Right cardiac atrium (tissue), 5 donors: ENCODE measurements around the gene ZBTB3. TPM values are rescaled to one million over a fixed set of nuclear protein-coding genes. Genes with fewer than 3 reads are reported as not detected.
A peak's percentile ranks its signal among the peaks of the same experiment; 100 is the strongest.

Experiments
- ATAC-seq, 2 donors: fragments of 200-7000 bp; cut with Tn5 transposase; one replicate each; pipeline versions ENCODE4 v1.8.0 to v1.9.1; 2020; ENCODE audit warnings: moderate library complexity in 2 of 2, mild to moderate bottlenecking in 1 of 2
- DNase-seq, 3 donors: peaks; one replicate each; pipeline ENCODE4 v3.0.0-alpha.2; 2020
- H3K27ac ChIP-seq: one replicate; pipeline ENCODE4 v1.5.1; 2013; ENCODE audit warnings: mild to moderate bottlenecking, low read length, control low read depth, moderate library complexity
- H3K27me3 ChIP-seq: one replicate; pipeline ENCODE4 v1.6.1; 2013; ENCODE audit not compliant: control insufficient read depth, insufficient read depth
- H3K4me1 ChIP-seq: one replicate; pipeline ENCODE4 v1.6.1; 2013; ENCODE audit warnings: low read length; ENCODE audit not compliant: control insufficient read depth, insufficient read depth
- H3K4me3 ChIP-seq: one replicate; pipeline ENCODE4 v1.5.1; 2013; ENCODE audit warnings: low read length, control low read depth
- H3K9me3 ChIP-seq: one replicate; pipeline ENCODE4 v1.6.1; 2013; ENCODE audit warnings: low read length; ENCODE audit not compliant: control insufficient read depth
- WGBS: extraction: QIAGEN DNeasy Blood & Tissue Kit; methylation state at CpG from one replicate; pipeline ENCODE4 v1.1.7; 2013; 5-methylcytosine and 5-hydroxymethylcytosine counted together
- intact Hi-C, 4 donors: fragments of 100-400 bp; cut with DNase I; formaldehyde crosslinking; loops; one replicate each; pipeline versions ENCODE4 v1.11.0 to v1.14.0; 2022 to 2023
- polyA plus RNA-seq: library from polyadenylated mRNA; stranded (reverse); fragments of 200-250 nt; gene quantifications from one replicate; pipeline ENCODE4 v1.2.3, GENCODE V29; 2013
- total RNA-seq, 4 donors: library from RNA; stranded (reverse); fragmentation: NEBNext Ultra II Directional; extraction: Animal tissue kit (Norgen Biotek cat#: 25700); gene quantifications; one replicate each; pipeline ENCODE4 v1.2.1, GENCODE V29; 2021
- donor health status: healthy with polysubstance abuse.
- donor health status: DM: no; HTN: yes; CAD: no.
- donor health status: DM: no; HTN: no; CAD: no.
- donor health status: DM: no; HTN: yes; CAD: no; lungs with severe emphysema.
- donor health status: DM: yes; HTN: yes; CAD: no.

The ZBTB3 gene
- total and polyA plus RNA-seq, 5 donors = 4.0 to 14.5 (median 8.7) TPM

DNA sequence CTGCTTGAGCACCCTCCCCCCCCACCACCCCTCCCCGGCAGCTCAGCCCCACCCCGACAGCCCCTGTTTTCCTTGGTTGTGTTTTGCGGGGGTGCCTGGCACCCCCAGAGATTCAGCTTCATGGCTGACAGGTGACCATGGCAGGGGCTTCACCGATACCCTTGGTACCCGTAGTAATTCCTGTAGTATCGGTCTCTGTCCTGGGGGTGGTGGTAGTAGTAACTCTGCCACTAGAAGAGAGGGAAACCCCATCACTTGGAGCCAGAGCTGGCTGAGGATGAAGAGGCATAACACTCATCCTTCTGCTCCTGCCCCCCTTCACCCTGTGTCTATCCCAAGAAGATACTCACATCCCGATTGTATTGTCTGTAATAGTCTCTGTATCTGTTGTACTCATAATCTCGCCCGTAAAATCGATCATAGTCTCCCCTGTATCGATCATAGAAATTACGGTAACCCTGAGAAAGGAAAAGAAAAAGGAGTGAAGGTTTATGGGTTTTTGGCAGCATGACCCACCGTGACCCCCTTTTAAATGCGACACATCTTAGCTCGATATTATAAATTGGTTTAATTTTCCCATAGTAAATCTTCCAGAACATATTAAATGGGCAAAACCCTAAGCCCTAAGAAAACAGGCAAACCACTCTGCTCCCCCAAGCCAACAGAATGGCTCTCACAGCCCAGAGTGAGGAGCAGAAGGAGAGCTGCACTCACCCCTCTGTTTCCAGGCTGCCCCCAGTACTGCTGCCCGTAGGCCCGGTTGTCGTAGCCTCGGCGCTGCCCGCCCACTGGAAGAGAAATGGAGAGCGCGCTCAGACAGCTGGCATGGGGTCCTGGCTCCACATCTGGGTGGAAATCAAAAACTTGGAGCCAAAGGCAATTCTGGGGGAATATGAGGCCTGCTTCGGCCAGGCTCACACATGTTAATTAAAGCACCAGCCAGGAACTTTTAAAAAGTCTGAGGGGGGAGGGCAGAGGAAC, 38.5 kb downstream of the ZBTB3 start:
- 89% methylated on average over 24 of the region's 24 CpGs for WGBS
- H3K9me3 ChIP-seq = no peaks in the 10 kb centered on the region
- no peak for DNase-seq
- H3K4me1 ChIP-seq = peaks cover 4% of the 10 kb centered on the region
- no peak for ATAC-seq
- H3K27me3 ChIP-seq = no peaks in the 10 kb centered on the region
- H3K4me3 ChIP-seq = no peak overlapping the region
- no peak overlapping the region for H3K27ac ChIP-seq
- intact Hi-C loops = no loop called here

GRCh38 chr11:62713343-62713742, 40.6 kb downstream of the ZBTB3 start:
- Histone ChIP-seq H3K9me3 (no peaks in the 10 kb centered on the region), H3K4me1 (peaks cover 13% of the 10 kb centered on the region), H3K27ac (peak overlapping the region; percentile 80), H3K27me3 (no peaks in the 10 kb centered on the region), H3K4me3 (no peak overlapping the region)
- DNase-seq (no peak), ATAC-seq (no peak)
- 66% methylated on average over 2 of the region's 2 CpGs for WGBS
- intact Hi-C loops = no loop called here

DNA sequence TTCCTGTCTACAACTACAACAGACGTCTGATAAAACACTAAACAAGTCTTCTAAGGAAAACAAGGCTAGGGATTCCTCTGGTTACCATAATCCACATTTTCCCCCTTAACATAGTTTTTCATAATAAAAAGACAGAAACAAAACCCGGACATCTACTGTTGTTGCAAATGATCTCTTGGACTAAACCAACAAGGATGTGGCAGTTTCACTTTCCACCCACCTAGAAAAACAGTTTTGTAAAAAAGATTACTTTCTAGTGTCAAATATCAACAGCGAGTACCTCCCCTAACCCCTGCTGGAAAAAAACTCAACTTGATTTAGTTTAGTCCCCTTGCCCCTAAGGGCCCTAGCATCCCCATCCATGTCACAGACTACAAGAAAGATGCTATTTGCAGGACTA, 41.1 kb downstream of the ZBTB3 start:
- Histone ChIP-seq H3K9me3 (no peaks in the 10 kb centered on the region), H3K4me1 (peaks cover 13% of the 10 kb centered on the region), H3K27ac (no peak overlapping the region), H3K27me3 (no peaks in the 10 kb centered on the region), H3K4me3 (no peak overlapping the region)
- DNase-seq (no peak), ATAC-seq (no peak)
- 58% methylated on average over 3 of the region's 3 CpGs for WGBS
- intact Hi-C loops = no loop called here

GRCh38 chr11:62712276-62712812, 41.6 kb downstream of the ZBTB3 start:
- ATAC-seq (no peak), DNase-seq (no peak)
- WGBS = 83% methylated on average over 6 of the region's 6 CpGs
- Histone ChIP-seq H3K27ac (no peak overlapping the region), H3K4me3 (no peak overlapping the region), H3K4me1 (peaks cover 13% of the 10 kb centered on the region), H3K27me3 (no peaks in the 10 kb centered on the region), H3K9me3 (no peaks in the 10 kb centered on the region)
- intact Hi-C loops = no loop called here

DNA sequence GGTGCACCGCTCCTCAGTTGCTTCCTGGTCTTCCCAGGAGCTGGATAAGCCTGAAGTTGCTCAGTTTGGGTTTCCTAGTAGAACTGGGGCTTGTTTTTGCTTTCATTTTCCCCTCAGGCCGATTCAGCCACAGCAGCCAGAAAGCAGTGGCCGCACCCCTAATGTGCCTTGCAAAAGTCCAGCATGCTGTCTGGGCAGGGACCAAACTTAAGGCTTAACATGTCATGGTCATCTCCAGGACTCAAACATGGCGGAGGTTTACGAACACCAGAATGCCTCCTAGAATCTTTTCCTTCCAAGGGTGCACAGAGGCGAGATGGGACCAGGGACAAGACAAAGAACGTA, 44.0 kb downstream of the ZBTB3 start:
- intact Hi-C loops = no loop called here
- ATAC-seq (peak in 1 of 2 donors; percentile 0), DNase-seq (peak in 1 of 3 donors; percentile 63)
- H3K4me1 ChIP-seq = peaks cover 19% of the 10 kb centered on the region
- 60% methylated on average over 7 of the region's 7 CpGs for WGBS
- H3K9me3 ChIP-seq = no peaks in the 10 kb centered on the region
- H3K27me3 ChIP-seq = no peaks in the 10 kb centered on the region
- H3K27ac ChIP-seq = peak overlapping the region; percentile 98
- H3K4me3 ChIP-seq = peak overlapping the region; percentile 65

- Histone ChIP-seq H3K4me1 (peaks cover 19% of the 10 kb centered on the region), H3K9me3 (no peaks in the 10 kb centered on the region), H3K4me3 (peak overlapping the region; percentile 65), H3K27me3 (no peaks in the 10 kb centered on the region), H3K27ac (peak overlapping the region; percentile 100)
- intact Hi-C loops = no loop called here
- DNase-seq = peak; percentile 98 to 99 (median 99)
- peak; percentile 87 to 89 for ATAC-seq
- WGBS = under 1% methylated on average over 47 of the region's 47 CpGs
Measured at GRCh38 chr11:62709247-62710000, 44.5 kb downstream of the ZBTB3 start.

GRCh38 chr11:62708793-62709192, 45.2 kb downstream of the ZBTB3 start:
- peak overlapping the region; percentile 65 for H3K4me3 ChIP-seq
- H3K27me3 ChIP-seq = no peaks in the 10 kb centered on the region
- DNase-seq = peak in 1 of 3 donors; percentile 58
- peaks cover 19% of the 10 kb centered on the region for H3K4me1 ChIP-seq
- WGBS = 5% methylated on average over 7 of the region's 7 CpGs
- no peaks in the 10 kb centered on the region for H3K9me3 ChIP-seq
- intact Hi-C loops = no loop called here
- peak in 1 of 2 donors; percentile 2 for ATAC-seq
- peak overlapping the region; percentile 100 for H3K27ac ChIP-seq

- Histone ChIP-seq H3K27ac (no peak overlapping the region), H3K4me1 (peaks cover 15% of the 10 kb centered on the region), H3K27me3 (no peaks in the 10 kb centered on the region), H3K4me3 (peak overlapping the region; percentile 65), H3K9me3 (no peaks in the 10 kb centered on the region)
- DNase-seq = peak in 2 of 3 donors; percentile 44 to 47
- WGBS = 71% methylated on average over 5 of the region's 5 CpGs
- intact Hi-C loops = no loop called here
- no peak for ATAC-seq
Measured at GRCh38 chr11:62708392-62708791, 45.6 kb downstream of the ZBTB3 start.

DNA sequence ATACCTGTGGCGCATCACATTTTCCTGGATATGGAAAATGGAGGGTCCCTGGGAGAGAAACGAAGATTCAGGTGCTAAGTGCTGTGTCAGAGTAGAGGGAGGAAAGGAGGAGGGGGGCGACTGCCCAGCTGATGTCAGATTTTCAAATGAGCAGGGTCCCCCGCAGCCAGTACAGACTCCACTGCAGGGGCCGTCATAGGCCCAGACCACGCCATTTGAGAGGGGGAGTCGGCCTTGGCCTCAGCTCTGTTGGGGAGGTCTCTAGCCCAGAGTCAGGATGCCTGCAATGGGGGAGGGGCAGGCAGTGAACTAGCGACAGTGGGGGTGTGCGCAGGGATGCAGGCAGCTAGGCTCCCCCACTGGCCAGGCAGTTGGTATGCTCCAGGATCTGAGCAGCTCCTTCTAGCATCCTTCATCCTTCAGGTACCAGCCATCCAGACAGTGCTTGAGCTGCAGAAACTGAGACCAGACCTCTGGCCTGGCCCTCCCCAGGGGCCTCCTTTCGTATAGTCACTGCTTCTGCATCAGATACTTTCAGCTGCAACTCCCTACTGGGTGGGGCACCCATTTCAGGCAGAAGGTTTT, 46.6 kb downstream of the ZBTB3 start, which contains the start of the genes BSCL2 and GNG3:
TSS of gene BSCL2 (minus strand) at position 148 of the 585 bp plus-strand sequence. CDS start 229 bp downstream, outside the sequence.
TSS of gene GNG3 (plus strand) at position 400 of the 585 bp plus-strand sequence. CDS start 620 bp downstream, outside the sequence.
- intact Hi-C loops = no loop called here
- Histone ChIP-seq H3K27me3 (no peaks in the 10 kb centered on the region), H3K4me1 (peaks cover 15% of the 10 kb centered on the region), H3K9me3 (no peaks in the 10 kb centered on the region), H3K27ac (peak within 1 kb of the TSS; percentile 99), H3K4me3 (peak within 1 kb of the TSS; percentile 89)
- ATAC-seq (no peak), DNase-seq (peak in 2 of 3 donors; percentile 63 to 72)
- 77% methylated on average over 10 of the region's 10 CpGs for WGBS

- Histone ChIP-seq H3K4me1 (peaks cover 15% of the 10 kb centered on the region), H3K27me3 (no peaks in the 10 kb centered on the region), H3K9me3 (no peaks in the 10 kb centered on the region), H3K27ac (peak overlapping the region; percentile 99), H3K4me3 (peak overlapping the region; percentile 89)
- 73% methylated on average over 8 of the region's 8 CpGs for WGBS
- intact Hi-C loops = no loop called here
- ATAC-seq (no peak), DNase-seq (peak in 1 of 3 donors; percentile 47)
Measured at GRCh38 chr11:62706850-62707247, 47.1 kb downstream of the ZBTB3 start.
